HCT116 (cell line): ENCODE results near the gene LHPP. TPM values are rescaled to one million over a fixed set of nuclear protein-coding genes. Genes with fewer than 3 reads are reported as not detected.

Source experiments
- ATAC-seq: fragments of 200-7000 bp; cut with Tn5 transposase; 2 replicates; pipeline ENCODE4 v1.9.1; 2020; ENCODE audit warnings: mild to moderate bottlenecking, moderate library complexity
- BruUV-seq: library from RNA; stranded (reverse); fragments of 400-500 nt; replicated peaks from 2 replicates; lab custom pipeline; 2021; lab: Mats Ljungman, UMichigan
- CTCF ChIA-PET: fragments of 300-600 bp; sonication (Branson Sonifier 250); formaldehyde crosslinking; loops from one replicate; lab custom pipeline; 2021; ENCODE audit warnings: antibody characterized with exemption; lab: Charles Lee
- POLR2A ChIA-PET: fragments of 300-600, 350-600 bp; sonication (Branson Sonifier 250); formaldehyde crosslinking; loops from one replicate; lab custom pipeline; 2021; ENCODE audit warnings: antibody characterized with exemption; lab: Charles Lee
- RAD21 ChIA-PET, 2 experiments: fragments of 300-600 bp; sonication (Branson Sonifier 250); formaldehyde crosslinking; loops; one replicate each; lab custom pipeline; 2023; ENCODE audit warnings: low total read pairs in 2 of 2; ENCODE audit not compliant: uncharacterized antibody in 2 of 2, unreplicated experiment in 2 of 2, low non-redundant PET in 1 of 2; lab: Charles Lee
- DNase-seq: peaks from one replicate; pipeline ENCODE4 v3.0.0-alpha.2; 2010; ENCODE audit warnings: low read depth, low spot score
- H2AFZ ChIP-seq: fragments of 200-600 bp; shearing (Covaris generic), sonication (generic); 2 replicates; pipeline ENCODE4 v1.6.1; 2017; ENCODE audit warnings: low read depth, mixed run types, mixed read lengths, antibody characterized with exemption, low read length; ENCODE audit not compliant: poor library complexity, severe bottlenecking
- H3K27ac ChIP-seq: 2 replicates; pipeline ENCODE4 v1.5.1; 2012; ENCODE audit warnings: low read depth, low read length
- H3K27me3 ChIP-seq: fragments of 200-600 bp; sonication (generic); 2 replicates; pipeline ENCODE4 v1.6.1; 2016; ENCODE audit warnings: mixed run types, low read length, mixed read lengths; ENCODE audit not compliant: insufficient read depth
- H3K36me3 ChIP-seq, 2 experiments: fragments of 200-500 bp in 1 of 2; fragments of 200-600 bp in 1 of 2; sonication (Bioruptor generic) in 1 of 2; sonication (generic) in 1 of 2; 2 replicates each; pipeline versions ENCODE4 v1.5.1 to v1.6.1; 2014 to 2016; ENCODE audit warnings: low read length in 2 of 2, inconsistent platforms in 1 of 2, mixed read lengths in 1 of 2, mixed run types in 1 of 2; ENCODE audit not compliant: insufficient read depth in 2 of 2, control insufficient read depth in 1 of 2
- H3K4me1 ChIP-seq, 2 experiments: fragments of 200-600 bp in 1 of 2; sonication (generic) in 1 of 2; 2 replicates each; pipeline versions ENCODE4 v1.5.1 to v1.6.1; 2012 to 2017; ENCODE audit warnings: low read length in 2 of 2, inconsistent platforms in 1 of 2, mild to moderate bottlenecking in 1 of 2, mixed read lengths in 1 of 2, mixed run types in 1 of 2, moderate library complexity in 1 of 2; ENCODE audit not compliant: insufficient read depth in 2 of 2, control insufficient read depth in 1 of 2
- H3K4me2 ChIP-seq: fragments of 200-600 bp; sonication (generic); 2 replicates; pipeline ENCODE4 v1.6.1; 2017; ENCODE audit warnings: mixed run types, low read length, mixed read lengths
- H3K4me3 ChIP-seq, 2 experiments: fragments of 200-600 bp in 1 of 2; sonication (generic) in 1 of 2; replicated peaks in 1 of 2; 2 replicates each; pipeline ENCODE4 v1.5.1; 2011 to 2016; ENCODE audit warnings: low read length in 2 of 2, control low read depth in 1 of 2, low read depth in 1 of 2, mild to moderate bottlenecking in 1 of 2, mixed read lengths in 1 of 2, mixed run types in 1 of 2
- H3K79me2 ChIP-seq: fragments of 200-600 bp; sonication (generic); 2 replicates; pipeline ENCODE4 v1.6.1; 2017; ENCODE audit warnings: mild to moderate bottlenecking, mixed run types, low read length, moderate library complexity, mixed read lengths; ENCODE audit not compliant: insufficient read depth
- H3K9ac ChIP-seq: fragments of 200-600 bp; sonication (generic); 2 replicates; pipeline ENCODE4 v1.6.1; 2016; ENCODE audit warnings: low read length, mixed read lengths
- H3K9me2 ChIP-seq: fragments of 200-600 bp; sonication (generic), shearing (Covaris generic); 2 replicates; pipeline ENCODE4 v1.6.1; 2017; ENCODE audit warnings: mixed run types, mild to moderate bottlenecking, moderate library complexity; ENCODE audit not compliant: insufficient read depth
- H3K9me3 ChIP-seq, 2 experiments: fragments of 200-500 bp in 1 of 2; fragments of 200-600 bp in 1 of 2; sonication (Bioruptor generic) in 1 of 2; sonication (generic) in 1 of 2; 2 replicates each; pipeline ENCODE4 v1.6.1; 2014 to 2017; ENCODE audit warnings: low read length in 2 of 2, mixed read lengths in 2 of 2, inconsistent platforms in 1 of 2, low read depth in 1 of 2, mild to moderate bottlenecking in 1 of 2, mixed run types in 1 of 2, moderate library complexity in 1 of 2; ENCODE audit not compliant: control insufficient read depth in 1 of 2, insufficient read depth in 1 of 2
- H4K20me1 ChIP-seq: fragments of 200-600 bp; sonication (generic), shearing (Covaris generic); 2 replicates; pipeline ENCODE4 v1.6.1; 2017; ENCODE audit warnings: mixed run types, mild to moderate bottlenecking, moderate library complexity; ENCODE audit not compliant: insufficient read depth
- ATF3 ChIP-seq: IDR thresholded peaks from 2 replicates; pipeline ENCODE4 v1.6.1; 2012
- CBX3 ChIP-seq: IDR thresholded peaks from 2 replicates; pipeline ENCODE4 v1.6.1; 2012; ENCODE audit warnings: low read depth
- CTCF ChIP-seq, 3 experiments: fragments of 200-600 bp in 1 of 3; sonication (generic) in 1 of 3; IDR thresholded peaks in 2 of 3; conservative IDR thresholded peaks in 1 of 3; 2 replicates each; pipeline ENCODE4 v1.5.1; 2012 to 2017; ENCODE audit warnings: low read depth in 2 of 3, low read length in 2 of 3, antibody characterized with exemption in 1 of 3, borderline replicate concordance in 1 of 3, control low read depth in 1 of 3, mild to moderate bottlenecking in 1 of 3, mixed read lengths in 1 of 3, mixed run types in 1 of 3, moderate library complexity in 1 of 3; ENCODE audit not compliant: insufficient read depth in 1 of 3
- EZH2phosphoT487 ChIP-seq: fragments of 200-600 bp; IDR thresholded peaks from 2 replicates; pipeline ENCODE4 v1.6.1; 2018; ENCODE audit warnings: antibody characterized with exemption, borderline replicate concordance
- MAX ChIP-seq: IDR thresholded peaks from 2 replicates; pipeline ENCODE4 v1.6.1; 2012
- POLR2AphosphoS5 ChIP-seq: IDR thresholded peaks from 2 replicates; pipeline ENCODE4 v1.6.1; 2011; ENCODE audit warnings: mild to moderate bottlenecking, low read depth, low read length, moderate library complexity
- RAD21 ChIP-seq: IDR thresholded peaks from 2 replicates; pipeline ENCODE4 v1.6.1; 2012; ENCODE audit warnings: low read depth, mild to moderate bottlenecking
- SIN3A ChIP-seq: IDR thresholded peaks from 2 replicates; pipeline ENCODE4 v1.6.1; 2012; ENCODE audit warnings: low read depth
- SP1 ChIP-seq: IDR thresholded peaks from 2 replicates; pipeline ENCODE4 v1.6.1; 2012; ENCODE audit warnings: low read depth
- SRF ChIP-seq: IDR thresholded peaks from 2 replicates; pipeline ENCODE4 v1.6.1; 2012; ENCODE audit warnings: low read depth
- YY1 ChIP-seq: IDR thresholded peaks from 2 replicates; pipeline ENCODE4 v1.6.1; 2011; ENCODE audit warnings: low read length, low read depth, moderate library complexity, mild to moderate bottlenecking; ENCODE audit not compliant: insufficient replicate concordance; ENCODE audit errors: extremely low read depth
- ZBTB33 ChIP-seq: IDR thresholded peaks from 2 replicates; pipeline ENCODE4 v1.6.1; 2011; ENCODE audit warnings: mild to moderate bottlenecking, low read length, moderate library complexity; ENCODE audit not compliant: insufficient replicate concordance; ENCODE audit errors: extremely low read depth
- ZNF274 ChIP-seq: fragments of 200-500 bp; sonication (Bioruptor generic); IDR thresholded peaks from 2 replicates; pipeline ENCODE4 v1.6.1; 2014; ENCODE audit warnings: mild to moderate bottlenecking, low read depth, low read length, inconsistent platforms
- intact Hi-C: fragments of 100-400 bp; cut with micrococcal nuclease; formaldehyde crosslinking; loops from 2 replicates; pipeline ENCODE4 v1.10.0; 2022
- total RNA-seq: library from RNA; stranded (reverse); gene quantifications from one replicate; pipeline ENCODE4 v1.2.1, GENCODE V29; 2021; ENCODE audit not compliant: unreplicated experiment

The LHPP gene
- total RNA-seq, 1 experiment from 2014 or later, result 45.8 TPM

- Histone ChIP-seq H3K4me1 (no peaks in the 10 kb centered on the region), H3K27me3 (no peaks in the 10 kb centered on the region), H3K9me2 (no peaks in the 10 kb centered on the region), H2AFZ (no peak overlapping the region), H3K9me3 (no peaks in the 10 kb centered on the region), H3K27ac (no peak overlapping the region), H3K9ac (no peak overlapping the region), H3K4me3 (no peak overlapping the region), H3K79me2 (no peaks in the 10 kb centered on the region), H4K20me1 (no peaks in the 10 kb centered on the region), H3K4me2 (no peak overlapping the region), H3K36me3 (no peaks in the 10 kb centered on the region; a peak in 1 of 4 replicates)
- intact Hi-C loops, result no loop called here
- RAD21 ChIA-PET, result no interaction called here
- POLR2A ChIA-PET, result no interaction called here
- DNase-seq, result no peak
- CTCF ChIA-PET, result no interaction called here
- TF ChIP-seq MAX, result no peak
- TF ChIP-seq RAD21, result no peak
- TF ChIP-seq CBX3, result no peak
- no peak for TF ChIP-seq POLR2AphosphoS5
- no peak for TF ChIP-seq YY1
- no peak for TF ChIP-seq SRF
- ATAC-seq, result no peak
- no TSS peak for BruUV-seq
Observed at GRCh38 chr10:124482876-124483275, 21.3 kb downstream of the LHPP start.

- no peaks in the 10 kb centered on the region for H3K79me2 ChIP-seq
- intact Hi-C loops, result no loop called here
- H3K4me1 ChIP-seq, result no peaks in the 10 kb centered on the region
- H4K20me1 ChIP-seq, result no peaks in the 10 kb centered on the region
- DNase-seq (no peak), ATAC-seq (no peak)
- H3K4me3 ChIP-seq, result no peak overlapping the region
- H3K27ac ChIP-seq, result no peak overlapping the region
- ChIA-PET POLR2A (no interaction called here), CTCF (no interaction called here), RAD21 (no interaction called here)
- no TSS peak for BruUV-seq
- no peak overlapping the region for H2AFZ ChIP-seq
- H3K9ac ChIP-seq, result no peak overlapping the region
- H3K9me2 ChIP-seq, result no peaks in the 10 kb centered on the region
- H3K9me3 ChIP-seq, result no peaks in the 10 kb centered on the region
- no peak overlapping the region for H3K4me2 ChIP-seq
- H3K27me3 ChIP-seq, result no peaks in the 10 kb centered on the region
- H3K36me3 ChIP-seq, result no peaks in the 10 kb centered on the region; a peak in 1 of 4 replicates
- TF ChIP-seq ZNF274, result no peak
- no peak for TF ChIP-seq CTCF (IDR thresholded peaks at IDR 0.05 in 2 of 3, conservative IDR thresholded peaks at IDR 0.05 in 1 of 3; ENCODE audit: borderline replicate concordance in 1 of 3, insufficient read depth in 1 of 3, low read depth in 2 of 3, low read length in 2 of 3)
- TF ChIP-seq YY1, result no peak
- no peak for TF ChIP-seq SIN3A
- no peak for TF ChIP-seq SP1
- TF ChIP-seq SRF, result no peak
- TF ChIP-seq MAX, result no peak
- no peak for TF ChIP-seq RAD21
- TF ChIP-seq ATF3, result no peak
- no peak for TF ChIP-seq EZH2phosphoT487
- TF ChIP-seq ZBTB33, result no peak
Observed at GRCh38 chr10:124484031-124484430, 22.4 kb downstream of the LHPP start.
